Measurements from ENCODE around the gene ZNRF3. TPM values are rescaled to one million over a fixed set of nuclear protein-coding genes. Genes with fewer than 3 reads are reported as not detected.

ZNRF3 gene
- total RNA-seq, 3 donors from 2014 or later = 5.5 to 10.6 (median 5.8) TPM

DNA sequence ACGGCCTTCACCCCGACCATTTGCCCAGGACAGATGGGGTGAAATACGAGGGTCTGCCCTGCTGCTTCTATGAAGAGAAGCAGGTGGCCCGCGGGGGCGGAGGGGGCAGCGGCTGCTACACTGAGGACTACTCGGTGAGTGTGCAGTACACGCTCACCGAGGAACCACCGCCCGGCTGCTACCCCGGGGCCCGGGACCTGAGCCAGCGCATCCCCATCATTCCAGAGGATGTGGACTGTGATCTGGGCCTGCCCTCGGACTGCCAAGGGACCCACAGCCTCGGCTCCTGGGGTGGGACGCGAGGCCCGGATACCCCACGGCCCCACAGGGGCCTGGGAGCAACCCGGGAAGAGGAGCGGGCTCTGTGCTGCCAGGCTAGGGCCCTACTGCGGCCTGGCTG is 167.1 kb downstream of the ZNRF3 start:
- H3K9me3 ChIP-seq = no peaks in the 10 kb centered on the region
- DNase-seq = no peak
- intact Hi-C loops (cut with DNase I, micrococcal nuclease) = no loop called here
- no peak for ATAC-seq
- H3K4me3 ChIP-seq = no peak overlapping the region
- no peaks in the 10 kb centered on the region for H3K36me3 ChIP-seq (ENCODE audit: low read depth)
- no peaks in the 10 kb centered on the region for H3K4me1 ChIP-seq (ENCODE audit: low read depth)
- TF ChIP-seq, protein P1, sequence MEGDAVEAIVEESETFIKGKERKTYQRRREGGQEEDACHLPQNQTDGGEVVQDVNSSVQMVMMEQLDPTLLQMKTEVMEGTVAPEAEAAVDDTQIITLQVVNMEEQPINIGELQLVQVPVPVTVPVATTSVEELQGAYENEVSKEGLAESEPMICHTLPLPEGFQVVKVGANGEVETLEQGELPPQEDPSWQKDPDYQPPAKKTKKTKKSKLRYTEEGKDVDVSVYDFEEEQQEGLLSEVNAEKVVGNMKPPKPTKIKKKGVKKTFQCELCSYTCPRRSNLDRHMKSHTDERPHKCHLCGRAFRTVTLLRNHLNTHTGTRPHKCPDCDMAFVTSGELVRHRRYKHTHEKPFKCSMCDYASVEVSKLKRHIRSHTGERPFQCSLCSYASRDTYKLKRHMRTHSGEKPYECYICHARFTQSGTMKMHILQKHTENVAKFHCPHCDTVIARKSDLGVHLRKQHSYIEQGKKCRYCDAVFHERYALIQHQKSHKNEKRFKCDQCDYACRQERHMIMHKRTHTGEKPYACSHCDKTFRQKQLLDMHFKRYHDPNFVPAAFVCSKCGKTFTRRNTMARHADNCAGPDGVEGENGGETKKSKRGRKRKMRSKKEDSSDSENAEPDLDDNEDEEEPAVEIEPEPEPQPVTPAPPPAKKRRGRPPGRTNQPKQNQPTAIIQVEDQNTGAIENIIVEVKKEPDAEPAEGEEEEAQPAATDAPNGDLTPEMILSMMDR (IDR thresholded peaks at IDR 0.05) = no peak

- H3K36me3 ChIP-seq (ENCODE audit: low read depth) = no peaks in the 10 kb centered on the region
- H3K4me3 ChIP-seq = no peak overlapping the region
- no peak for ATAC-seq
- H3K9me3 ChIP-seq = no peaks in the 10 kb centered on the region
- no peaks in the 10 kb centered on the region for H3K4me1 ChIP-seq (ENCODE audit: low read depth)
- DNase-seq = no peak
- TF ChIP-seq, protein P1 (IDR thresholded peaks at IDR 0.05) = no peak
- intact Hi-C loops (cut with DNase I, micrococcal nuclease) = no loop called here
These were observed 169.8 kb downstream of the ZNRF3 start for GRCh38 chr22:29053048-29053702.

DNA sequence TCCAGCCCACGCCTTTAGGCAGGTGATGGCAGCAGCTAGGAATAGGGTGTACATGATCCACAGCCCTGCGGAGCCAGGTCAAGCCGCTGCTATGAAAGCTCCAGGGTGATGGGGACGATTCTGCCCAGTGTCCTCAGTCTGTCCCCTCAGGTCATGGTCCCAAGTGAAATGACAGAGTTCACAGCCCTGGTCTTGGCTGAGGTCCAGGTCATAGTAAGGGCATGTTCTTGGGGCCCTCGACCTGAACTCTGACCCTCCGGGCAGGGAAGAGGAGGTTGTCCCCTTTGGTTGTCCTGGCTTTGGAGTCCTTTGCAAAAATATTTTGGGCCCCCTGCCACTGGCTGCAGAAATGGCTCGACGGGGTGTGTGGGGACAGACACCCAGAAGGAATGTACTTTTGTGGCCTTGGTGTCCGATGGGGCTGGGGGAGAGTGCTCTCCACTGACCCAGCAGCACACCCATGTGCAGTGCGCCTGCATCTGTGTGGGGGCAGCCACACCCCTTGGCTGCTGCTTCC is 170.9 kb downstream of the ZNRF3 start:
- H3K36me3 ChIP-seq (ENCODE audit: low read depth) = no peaks in the 10 kb centered on the region
- H3K4me3 ChIP-seq = no peak overlapping the region
- H3K9me3 ChIP-seq = no peaks in the 10 kb centered on the region
- intact Hi-C loops (cut with DNase I, micrococcal nuclease) = no loop called here
- DNase-seq (no peak), ATAC-seq (no peak)
- TF ChIP-seq, protein P1 (IDR thresholded peaks at IDR 0.05) = no peak
- H3K4me1 ChIP-seq (ENCODE audit: low read depth) = no peaks in the 10 kb centered on the region

GRCh38 chr22:29055192-29055830 is 171.9 kb downstream of the ZNRF3 start:
- intact Hi-C loops (cut with DNase I, micrococcal nuclease) = no loop called here
- Histone ChIP-seq H3K4me3 (no peak overlapping the region), H3K9me3 (no peaks in the 10 kb centered on the region), H3K4me1 (ENCODE audit: low read depth) (no peaks in the 10 kb centered on the region), H3K36me3 (ENCODE audit: low read depth) (no peaks in the 10 kb centered on the region)
- TF ChIP-seq, protein P1 (IDR thresholded peaks at IDR 0.05) = no peak
- DNase-seq = no peak
- ATAC-seq = no peak

DNA sequence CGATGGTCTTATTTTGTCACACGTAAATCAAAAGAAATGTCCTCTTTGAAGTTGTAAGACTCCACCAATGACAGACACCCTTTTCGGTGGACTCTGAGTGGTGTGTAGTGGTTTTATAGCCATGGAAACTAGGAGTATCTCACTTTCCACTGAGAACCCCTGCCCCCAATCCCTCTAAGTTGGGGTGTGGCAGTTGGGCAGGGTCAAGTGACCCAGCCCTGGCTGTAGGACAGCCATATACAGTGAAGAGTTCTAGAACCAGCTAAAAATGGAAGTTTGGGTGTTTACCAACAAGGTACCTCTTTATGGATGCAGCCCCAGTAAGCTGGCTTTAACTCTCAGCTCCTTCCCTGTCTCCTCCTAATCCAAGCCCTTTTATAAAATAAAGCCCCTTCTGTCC is 173.1 kb downstream of the ZNRF3 start:
- Histone ChIP-seq H3K4me1 (ENCODE audit: low read depth) (no peaks in the 10 kb centered on the region), H3K4me3 (no peak overlapping the region), H3K9me3 (no peaks in the 10 kb centered on the region), H3K36me3 (ENCODE audit: low read depth) (no peaks in the 10 kb centered on the region)
- ATAC-seq = no peak
- TF ChIP-seq, protein P1 (IDR thresholded peaks at IDR 0.05) = no peak
- intact Hi-C loops (cut with DNase I, micrococcal nuclease) = no loop called here
- no peak for DNase-seq

Data from mucosa of descending colon (tissue), 3 donors.